NCI-H146 (cell line): ENCODE data around the gene DGKG.
A peak's percentile ranks its signal among the peaks of the same experiment; 100 is the strongest.

Experiments
- DNase-seq: peaks from one replicate; lab custom pipeline; 2025; lab: John Stamatoyannopoulos, UW

DGKG gene

DNA sequence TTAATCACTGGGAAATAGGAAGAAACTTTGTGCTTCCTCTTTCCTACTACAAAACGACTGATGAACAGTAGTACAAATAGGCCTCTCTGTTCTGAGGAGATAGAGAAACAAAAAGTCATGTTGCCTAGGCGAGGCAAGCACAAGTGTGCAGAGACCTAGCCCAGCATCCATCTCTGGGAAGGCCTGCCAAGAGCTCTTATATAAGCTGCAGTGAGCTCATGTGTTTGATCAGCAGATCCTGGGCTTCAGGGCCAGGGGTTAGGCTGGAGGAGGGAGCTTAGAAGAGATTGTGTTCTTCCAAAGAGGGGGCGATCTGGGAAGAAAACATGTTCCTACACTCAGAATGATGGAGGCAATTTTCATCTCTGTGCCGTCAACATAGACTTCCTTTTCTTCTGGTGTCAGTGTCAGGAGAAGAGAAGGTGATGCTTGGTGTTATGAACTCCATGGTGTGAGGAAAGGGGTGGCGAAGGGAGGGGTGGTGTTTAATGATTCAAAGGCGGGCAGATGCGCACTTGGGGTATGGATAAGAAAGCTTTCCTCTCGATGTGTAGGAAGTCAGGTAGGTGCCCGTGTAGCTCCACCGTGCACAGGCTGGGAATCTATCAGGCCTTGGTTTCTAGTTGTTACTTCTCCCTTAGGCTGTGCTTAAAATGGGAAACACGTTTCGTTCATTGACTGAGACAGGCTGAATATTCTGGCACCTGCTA is 223.6 kb downstream of the DGKG start:
- no peak for DNase-seq

DNA sequence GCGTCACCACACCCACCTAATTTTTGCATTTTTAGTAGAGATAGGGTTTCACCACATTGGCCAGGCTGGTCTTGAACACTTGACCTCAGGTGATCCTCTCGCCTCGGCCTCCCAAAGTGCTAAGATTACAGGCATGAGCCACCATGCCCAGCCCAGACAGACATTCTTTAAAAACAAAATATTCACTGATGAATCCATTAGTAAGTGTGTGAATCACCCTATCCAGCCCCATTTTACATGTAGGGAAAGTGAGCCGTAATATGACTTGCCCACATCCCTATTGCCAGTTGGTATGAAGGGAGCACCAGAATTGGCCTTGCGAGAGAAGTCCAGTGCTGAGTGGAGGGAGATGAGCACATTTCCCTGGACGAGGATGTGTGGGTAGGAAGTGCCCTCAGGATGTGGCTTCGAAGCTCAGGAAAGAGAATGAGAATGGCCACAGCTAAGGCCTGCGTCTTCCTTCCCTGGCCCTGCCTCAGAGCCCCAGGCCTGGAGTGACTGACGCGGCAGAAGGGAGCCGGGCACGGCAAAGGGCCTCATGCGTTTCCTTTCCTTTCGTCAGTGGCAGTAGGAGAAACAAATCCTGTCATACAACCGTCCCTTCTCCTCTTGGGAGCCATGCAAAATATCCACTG is 224.9 kb downstream of the DGKG start:
- no peak for DNase-seq

DNA sequence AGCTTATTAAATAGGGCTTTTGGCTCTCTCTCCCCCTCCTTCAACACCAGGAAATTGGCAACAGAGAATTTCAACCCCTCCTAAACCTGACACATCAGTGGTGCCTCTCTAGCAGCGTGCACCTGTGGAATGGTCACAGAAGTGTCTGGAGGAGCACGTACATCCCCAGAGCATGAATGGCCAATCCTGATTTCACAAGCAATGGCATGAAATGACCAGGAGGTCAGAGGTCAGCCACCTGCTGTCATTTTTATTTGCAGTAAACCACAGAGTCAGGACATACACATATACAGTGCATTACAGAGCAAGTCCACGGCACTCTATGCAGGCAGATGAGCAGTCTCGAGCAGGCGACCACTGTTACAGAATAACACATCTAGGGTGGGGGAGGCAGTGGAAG is 228.1 kb downstream of the DGKG start:
- DNase-seq: no peak

- no peak for DNase-seq
These were observed 229.5 kb downstream of the DGKG start for GRCh38 chr3:186132487-186132886.

GRCh38 chr3:186129206-186129605 is 232.8 kb downstream of the DGKG start:
- DNase-seq: no peak

- no peak for DNase-seq
These were observed 233.9 kb downstream of the DGKG start for GRCh38 chr3:186128158-186128557.

GRCh38 chr3:186127463-186127862 is 234.6 kb downstream of the DGKG start:
- no peak for DNase-seq

DNA sequence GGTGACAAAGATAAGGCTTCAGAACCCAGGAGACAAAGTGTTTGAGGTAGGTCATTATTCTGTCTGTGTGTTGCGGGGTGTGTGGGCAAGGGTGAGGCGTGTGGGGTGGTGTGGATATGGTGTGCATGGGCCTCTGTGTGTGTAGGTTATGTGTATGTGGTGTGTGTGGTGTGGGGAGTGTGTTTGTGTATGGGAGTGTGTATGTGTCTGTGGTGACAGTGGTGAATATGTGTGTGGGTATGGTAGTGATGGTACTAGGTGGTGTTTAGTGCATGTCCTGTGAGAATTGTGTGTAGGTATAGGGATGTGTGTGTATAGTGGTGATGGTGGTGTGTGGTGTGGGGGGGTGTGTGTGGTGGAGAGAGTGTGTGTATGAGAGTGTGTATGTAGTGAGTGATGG is 236.9 kb downstream of the DGKG start:
- DNase-seq: no peak

DNA sequence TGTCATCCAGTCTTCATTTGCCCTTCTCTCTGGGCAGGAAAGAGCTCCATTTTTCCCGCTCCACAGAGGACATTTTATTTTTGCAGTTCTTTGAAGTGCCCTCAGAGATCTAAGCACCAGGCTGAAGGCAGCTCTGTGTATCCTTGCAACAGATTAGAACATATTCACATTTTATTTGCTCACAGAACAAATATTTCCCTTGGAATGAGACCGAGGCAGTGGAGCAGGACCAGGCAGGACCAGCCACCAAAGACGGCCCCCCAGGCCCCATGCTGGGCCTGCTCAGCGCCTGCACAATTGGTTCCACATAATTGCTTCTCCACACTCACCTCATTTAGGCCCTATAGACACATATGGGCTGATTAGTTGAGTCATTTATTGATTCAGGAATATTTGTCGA is 237.4 kb downstream of the DGKG start:
- peak; percentile 20 for DNase-seq

DNA sequence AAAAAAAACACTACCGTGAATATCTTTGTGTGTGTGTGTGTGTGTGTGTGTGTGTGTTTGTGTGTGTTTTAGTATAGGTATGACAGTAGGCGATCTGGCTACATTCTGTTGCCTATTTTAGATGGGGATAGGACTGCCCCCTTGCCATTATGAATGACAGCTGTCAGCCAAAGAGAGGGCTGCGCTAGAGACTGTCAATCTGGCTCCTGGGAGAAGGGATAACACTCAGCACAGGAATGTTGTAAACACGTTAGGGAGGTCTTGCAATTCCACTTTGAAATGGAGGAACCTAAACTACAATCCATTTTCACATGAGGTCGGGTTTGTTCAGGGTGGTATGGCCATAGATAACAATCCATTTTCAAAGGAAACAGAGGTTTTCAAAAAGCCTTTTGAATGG is 239.0 kb downstream of the DGKG start:
- no peak for DNase-seq

DNA sequence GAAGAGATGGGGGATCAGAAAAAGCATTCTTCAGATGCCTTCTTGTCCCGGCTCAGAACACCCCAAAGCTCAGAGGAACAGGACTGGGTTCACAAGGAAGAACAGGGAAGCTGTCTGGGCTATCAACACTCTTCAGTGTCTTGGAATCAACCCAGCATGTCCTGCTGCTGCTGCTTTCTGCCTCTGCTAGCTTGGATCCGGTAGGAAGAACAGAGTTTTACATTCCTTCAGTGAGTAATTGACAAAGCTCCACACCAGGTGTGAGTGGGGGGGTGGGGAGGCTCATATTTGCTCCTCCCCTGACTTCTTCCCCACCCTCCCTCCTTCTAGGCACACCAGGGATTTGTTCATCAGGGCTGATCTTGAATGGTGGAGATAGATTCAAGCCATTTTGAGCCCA is 240.1 kb downstream of the DGKG start:
- no peak for DNase-seq

GRCh38 chr3:186121278-186121677 is 240.8 kb downstream of the DGKG start:
- DNase-seq: no peak

GRCh38 chr3:186119499-186119898 is 242.5 kb downstream of the DGKG start:
- DNase-seq: no peak

- DNase-seq: no peak
These were observed 243.3 kb downstream of the DGKG start for GRCh38 chr3:186118692-186119091.

DNA sequence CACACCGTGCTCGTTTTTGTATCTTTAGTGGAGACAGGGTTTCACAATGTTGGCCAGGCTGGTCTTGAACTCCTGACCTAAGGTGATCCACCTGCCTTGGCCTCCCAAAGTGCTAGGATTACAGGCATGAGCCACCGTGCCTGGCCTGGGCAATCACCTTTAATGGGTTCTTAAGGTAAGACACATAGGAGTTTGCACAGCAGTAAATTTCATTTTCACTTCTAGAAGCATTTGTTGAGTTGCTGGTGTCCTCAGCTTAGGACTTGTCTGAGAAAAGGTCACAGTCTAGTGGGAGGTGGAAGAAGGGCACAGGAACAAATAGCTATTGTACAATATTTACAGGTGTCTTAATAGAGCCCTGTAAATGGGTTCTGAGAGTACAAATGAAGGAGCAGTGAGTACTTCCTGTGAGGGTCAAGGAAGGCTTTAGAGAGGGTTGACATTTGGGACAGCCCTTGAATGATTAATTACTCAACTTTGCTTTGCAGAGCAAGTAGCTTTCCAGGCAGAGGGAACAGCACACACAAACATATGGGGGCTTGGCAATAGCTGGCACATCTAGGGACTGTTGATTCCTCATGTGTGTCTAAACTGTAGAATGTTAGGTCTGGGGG is 244.4 kb downstream of the DGKG start:
- DNase-seq: no peak

DNA sequence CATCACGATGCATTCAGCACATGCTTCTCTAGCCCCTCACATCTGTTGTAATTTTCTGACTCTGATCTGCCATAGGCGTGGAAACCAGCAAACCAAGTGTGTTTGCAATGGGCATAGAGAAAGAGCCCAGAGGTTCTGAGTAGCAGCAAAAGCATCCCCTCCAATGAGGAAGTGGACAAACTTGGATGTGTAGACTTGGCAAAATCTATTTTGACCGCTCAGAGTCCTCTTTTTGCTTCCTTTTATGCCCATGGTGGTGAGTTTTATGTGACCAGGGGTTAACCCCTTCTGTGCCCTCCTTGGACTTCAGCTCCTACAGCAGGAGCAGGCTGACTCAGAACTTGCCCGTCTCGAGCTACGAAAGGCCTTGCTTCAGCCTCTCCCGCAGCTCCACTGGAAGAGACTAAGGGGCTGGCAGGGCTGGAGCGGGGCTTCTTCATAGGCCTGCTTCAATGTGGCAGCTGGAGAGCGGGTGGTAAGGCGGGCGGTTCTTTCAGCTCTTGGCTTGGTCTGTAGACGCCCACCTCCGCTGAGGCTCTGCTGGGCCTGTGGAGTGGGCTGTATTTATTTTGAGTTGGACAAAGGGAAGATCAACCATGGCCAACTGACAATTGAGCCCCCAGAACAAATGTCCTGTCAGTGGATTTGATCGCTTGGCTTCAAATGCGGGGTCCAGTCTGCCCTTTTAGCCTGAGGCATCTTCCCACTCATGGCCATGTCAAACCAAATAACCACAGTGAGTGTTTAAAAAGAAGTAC is 246.6 kb downstream of the DGKG start:
- no peak for DNase-seq

GRCh38 chr3:186110975-186111974 is 250.8 kb downstream of the DGKG start:
- DNase-seq: no peak

DNA sequence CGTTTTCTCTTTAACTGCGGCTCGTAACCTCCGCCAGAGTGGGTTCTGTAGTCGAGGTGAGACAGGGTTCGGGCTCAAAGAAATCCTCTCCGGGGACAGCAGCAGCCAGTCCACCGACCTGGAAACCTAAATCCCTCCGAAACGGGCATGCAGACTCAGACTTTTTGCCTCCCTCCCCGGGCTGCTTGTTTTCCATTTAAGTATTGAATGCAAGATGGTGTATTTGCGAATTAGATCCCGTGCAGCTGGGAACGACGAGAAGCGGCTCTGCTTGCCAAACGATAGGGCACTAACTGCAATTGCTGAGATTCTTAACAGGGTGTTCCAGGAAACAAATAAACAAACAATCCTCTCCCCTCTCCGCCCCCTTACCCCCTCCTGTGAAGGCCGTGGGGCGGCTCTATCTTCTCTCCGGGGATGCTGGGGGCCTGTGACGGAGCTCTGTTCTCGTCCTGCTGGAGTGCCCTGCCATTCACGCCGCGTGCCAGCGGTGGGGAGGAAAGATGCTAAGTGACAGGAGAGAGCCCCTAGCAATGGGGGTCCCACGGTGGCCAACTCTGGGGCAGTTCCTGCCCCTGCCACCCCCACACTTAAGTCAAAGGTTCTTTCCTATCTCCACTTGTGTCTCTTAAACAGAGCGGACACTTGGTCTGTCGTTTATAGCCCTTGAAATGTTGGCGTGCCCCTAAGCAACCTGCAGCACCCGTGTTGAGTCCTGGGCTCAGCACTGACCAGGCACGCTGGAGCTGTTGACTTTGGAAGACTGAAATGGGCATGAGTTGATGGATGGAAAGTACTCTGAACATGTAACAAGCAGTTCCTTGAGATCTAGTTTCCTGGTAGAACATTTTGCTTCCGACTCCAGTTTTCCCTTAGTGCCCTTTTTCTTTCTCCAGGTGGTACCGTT is 251.9 kb downstream of the DGKG start:
- peak; percentile 57 for DNase-seq

DNA sequence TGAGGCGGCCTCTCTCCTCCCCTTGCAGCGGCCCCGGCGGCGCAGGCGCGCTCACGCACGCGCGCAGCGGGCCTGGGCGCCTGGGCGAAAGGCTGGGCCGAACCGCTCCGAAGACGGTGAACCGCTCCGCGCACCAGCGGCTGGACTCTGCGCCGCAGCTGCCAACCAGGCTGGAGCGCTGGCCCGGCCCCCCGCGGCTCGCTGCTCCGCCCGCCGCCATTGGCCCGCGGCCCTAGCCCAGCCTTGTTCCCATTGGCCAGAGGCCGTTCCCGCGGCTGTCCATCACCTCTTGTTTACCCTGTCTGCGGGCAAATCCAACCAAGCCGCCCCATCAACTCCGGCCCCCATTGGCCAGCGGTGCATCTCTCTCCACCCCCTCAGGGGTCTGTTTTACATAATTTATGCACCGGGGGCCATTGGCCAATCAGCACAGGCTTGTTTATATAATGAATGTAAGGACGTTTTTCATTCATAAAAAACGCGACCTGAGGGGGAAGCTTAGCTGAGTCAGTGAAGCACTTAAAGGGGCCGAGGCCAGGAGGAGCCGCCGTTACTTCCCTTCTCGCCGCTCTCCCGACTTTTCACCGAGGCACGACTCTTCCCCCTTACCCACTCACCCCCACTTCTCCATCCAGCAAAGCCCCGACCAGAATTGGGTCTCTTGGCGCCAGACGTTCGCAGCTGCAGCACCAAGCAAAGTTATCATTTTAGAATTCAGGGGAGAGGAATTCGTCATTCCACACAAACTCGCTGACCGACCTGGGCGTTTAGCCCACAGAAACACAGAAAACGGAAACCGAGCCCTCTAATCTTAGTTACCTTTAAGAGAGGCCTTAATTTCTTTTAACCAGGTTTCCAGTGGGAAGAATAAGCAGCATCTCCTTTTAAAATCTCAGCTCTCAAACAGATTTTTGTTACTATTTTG is 252.8 kb downstream of the DGKG start, which contains the start of gene ETV5:
Gene ETV5, minus strand, starts transcription at position 149 of the 925 bp plus-strand sequence. CDS start 3,221 bp downstream, outside the sequence.
- peak; percentile 100 for DNase-seq
